HEK293T (cell line): ENCODE results near the gene CCSER1.

Experiments
- BHLHE40 ChIP-seq: fragments of 450-650 bp; IDR thresholded peaks from 2 replicates; pipeline ENCODE4 v1.6.1; 2016; ENCODE audit warnings: mild to moderate bottlenecking, moderate library complexity, borderline replicate concordance
- L3MBTL2 ChIP-seq: fragments of 450-650 bp; conservative IDR thresholded peaks from 2 replicates; pipeline ENCODE4 v1.6.1; 2016; ENCODE audit warnings: mild to moderate bottlenecking

- TF ChIP-seq BHLHE40 (no peak), L3MBTL2 (no peak)
Observed at GRCh38 chr4:90127706-90128345, 632 bp downstream of the CCSER1 start.
